ENCODE measurements around the gene KRT74. TPM values are rescaled to one million over a fixed set of nuclear protein-coding genes. Genes with fewer than 3 reads are reported as not detected.

The KRT74 gene
- total RNA-seq, 1 experiment from 2014 or later, result not detected

DNA sequence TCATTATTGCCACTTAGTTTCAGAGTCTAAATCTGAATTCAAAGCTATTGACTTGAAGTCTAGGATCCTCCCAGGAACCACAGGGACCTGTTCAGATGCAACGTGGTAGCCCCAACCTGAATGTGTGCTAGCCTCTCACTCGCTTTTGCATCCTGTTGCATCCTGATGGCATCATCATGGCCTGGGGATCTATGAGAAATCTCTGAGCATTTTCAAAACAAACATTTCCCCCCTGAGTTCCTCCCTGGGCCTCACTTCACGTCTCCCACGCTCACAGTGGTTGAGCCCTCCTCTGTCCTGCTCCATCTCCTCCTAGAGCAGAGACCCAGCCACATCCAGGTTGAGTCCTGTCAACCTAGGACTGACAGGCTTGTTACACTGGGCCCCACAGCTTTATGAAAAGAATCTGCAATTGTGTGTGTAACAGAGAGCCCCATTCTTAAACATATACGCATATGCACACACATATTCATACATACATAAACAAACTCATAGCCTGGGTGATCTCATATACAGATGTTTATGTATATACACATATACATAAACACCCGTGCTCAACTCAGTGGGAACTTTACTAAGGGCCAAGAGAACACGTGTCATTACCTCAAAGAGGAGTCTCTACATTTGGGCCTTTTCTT, 33.1 kb upstream of the KRT74 start:
- H3K27me3 ChIP-seq (ENCODE audit: control insufficient read depth, insufficient read depth, low read length), result peaks cover 4% of the 10 kb centered on the region
- BruUV-seq (replicated peaks), result no TSS peak
- no peak for DNase-seq (ENCODE audit: low read depth, low spot score)
- H3K36me3 ChIP-seq (ENCODE audit: control insufficient read depth, insufficient read depth, low read length), result no peaks in the 10 kb centered on the region
- no peak overlapping the region for H3K4me3 ChIP-seq (ENCODE audit: low read depth in 2 of 2, low read length in 2 of 2)
- no peaks in the 10 kb centered on the region for H3K4me1 ChIP-seq (ENCODE audit: control insufficient read depth, insufficient read depth, low read length)
- in situ Hi-C loops (cut with HindIII; ENCODE audit: low pct_unique_long_range_greater_than_20kb, low sequenced_read_pairs) (no loop called here), intact Hi-C loops (cut with micrococcal nuclease; ENCODE audit: unreplicated experiment) (no loop called here)
- ATAC-seq, result no peak
- CTCF ChIA-PET, result no interaction called here
- TF ChIP-seq, protein P1, sequence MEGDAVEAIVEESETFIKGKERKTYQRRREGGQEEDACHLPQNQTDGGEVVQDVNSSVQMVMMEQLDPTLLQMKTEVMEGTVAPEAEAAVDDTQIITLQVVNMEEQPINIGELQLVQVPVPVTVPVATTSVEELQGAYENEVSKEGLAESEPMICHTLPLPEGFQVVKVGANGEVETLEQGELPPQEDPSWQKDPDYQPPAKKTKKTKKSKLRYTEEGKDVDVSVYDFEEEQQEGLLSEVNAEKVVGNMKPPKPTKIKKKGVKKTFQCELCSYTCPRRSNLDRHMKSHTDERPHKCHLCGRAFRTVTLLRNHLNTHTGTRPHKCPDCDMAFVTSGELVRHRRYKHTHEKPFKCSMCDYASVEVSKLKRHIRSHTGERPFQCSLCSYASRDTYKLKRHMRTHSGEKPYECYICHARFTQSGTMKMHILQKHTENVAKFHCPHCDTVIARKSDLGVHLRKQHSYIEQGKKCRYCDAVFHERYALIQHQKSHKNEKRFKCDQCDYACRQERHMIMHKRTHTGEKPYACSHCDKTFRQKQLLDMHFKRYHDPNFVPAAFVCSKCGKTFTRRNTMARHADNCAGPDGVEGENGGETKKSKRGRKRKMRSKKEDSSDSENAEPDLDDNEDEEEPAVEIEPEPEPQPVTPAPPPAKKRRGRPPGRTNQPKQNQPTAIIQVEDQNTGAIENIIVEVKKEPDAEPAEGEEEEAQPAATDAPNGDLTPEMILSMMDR (IDR thresholded peaks at IDR 0.05), result no peak
- TF ChIP-seq POLR2AphosphoS5 (IDR thresholded peaks at IDR 0.05; ENCODE audit: low read depth, low read length) (no peak), SIN3A (IDR thresholded peaks at IDR 0.05; ENCODE audit: borderline replicate concordance, insufficient read depth, low read depth, low read length) (no peak), TCF7L2 (IDR thresholded peaks at IDR 0.05; ENCODE audit: low read depth, low read length) (no peak)
- TF ChIP-seq, protein P2, sequence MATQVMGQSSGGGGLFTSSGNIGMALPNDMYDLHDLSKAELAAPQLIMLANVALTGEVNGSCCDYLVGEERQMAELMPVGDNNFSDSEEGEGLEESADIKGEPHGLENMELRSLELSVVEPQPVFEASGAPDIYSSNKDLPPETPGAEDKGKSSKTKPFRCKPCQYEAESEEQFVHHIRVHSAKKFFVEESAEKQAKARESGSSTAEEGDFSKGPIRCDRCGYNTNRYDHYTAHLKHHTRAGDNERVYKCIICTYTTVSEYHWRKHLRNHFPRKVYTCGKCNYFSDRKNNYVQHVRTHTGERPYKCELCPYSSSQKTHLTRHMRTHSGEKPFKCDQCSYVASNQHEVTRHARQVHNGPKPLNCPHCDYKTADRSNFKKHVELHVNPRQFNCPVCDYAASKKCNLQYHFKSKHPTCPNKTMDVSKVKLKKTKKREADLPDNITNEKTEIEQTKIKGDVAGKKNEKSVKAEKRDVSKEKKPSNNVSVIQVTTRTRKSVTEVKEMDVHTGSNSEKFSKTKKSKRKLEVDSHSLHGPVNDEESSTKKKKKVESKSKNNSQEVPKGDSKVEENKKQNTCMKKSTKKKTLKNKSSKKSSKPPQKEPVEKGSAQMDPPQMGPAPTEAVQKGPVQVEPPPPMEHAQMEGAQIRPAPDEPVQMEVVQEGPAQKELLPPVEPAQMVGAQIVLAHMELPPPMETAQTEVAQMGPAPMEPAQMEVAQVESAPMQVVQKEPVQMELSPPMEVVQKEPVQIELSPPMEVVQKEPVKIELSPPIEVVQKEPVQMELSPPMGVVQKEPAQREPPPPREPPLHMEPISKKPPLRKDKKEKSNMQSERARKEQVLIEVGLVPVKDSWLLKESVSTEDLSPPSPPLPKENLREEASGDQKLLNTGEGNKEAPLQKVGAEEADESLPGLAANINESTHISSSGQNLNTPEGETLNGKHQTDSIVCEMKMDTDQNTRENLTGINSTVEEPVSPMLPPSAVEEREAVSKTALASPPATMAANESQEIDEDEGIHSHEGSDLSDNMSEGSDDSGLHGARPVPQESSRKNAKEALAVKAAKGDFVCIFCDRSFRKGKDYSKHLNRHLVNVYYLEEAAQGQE (IDR thresholded peaks at IDR 0.05; ENCODE audit: insufficient read depth in 1 of 2, low read depth in 2 of 2, low read length in 1 of 2), result no peak
- POLR2A ChIA-PET, result no interaction called here
- H3K9me3 ChIP-seq (ENCODE audit: control insufficient read depth, insufficient read depth, low read depth, low read length), result no peaks in the 10 kb centered on the region
- no peak overlapping the region for H3K27ac ChIP-seq (ENCODE audit: low read length)

GRCh38 chr12:52606096-52606495, 32.5 kb upstream of the KRT74 start:
- Histone ChIP-seq H3K4me3 (ENCODE audit: low read depth in 2 of 2, low read length in 2 of 2) (no peak overlapping the region), H3K9me3 (ENCODE audit: control insufficient read depth, insufficient read depth, low read depth, low read length) (no peaks in the 10 kb centered on the region), H3K36me3 (ENCODE audit: control insufficient read depth, insufficient read depth, low read length) (no peaks in the 10 kb centered on the region), H3K27ac (ENCODE audit: low read length) (no peak overlapping the region), H3K4me1 (ENCODE audit: control insufficient read depth, insufficient read depth, low read length) (no peaks in the 10 kb centered on the region), H3K27me3 (ENCODE audit: control insufficient read depth, insufficient read depth, low read length) (peaks cover 2% of the 10 kb centered on the region)
- ChIA-PET POLR2A (no interaction called here), CTCF (interaction anchor here (0.6 kb wide), 1 partner anchor 154 kb away, joined by 3 read pairs; no protein-coding TSS in a partner anchor)
- no TSS peak for BruUV-seq (replicated peaks)
- TF ChIP-seq, protein P2 (IDR thresholded peaks at IDR 0.05; ENCODE audit: insufficient read depth in 1 of 2, low read depth in 2 of 2, low read length in 1 of 2), result no peak
- no peak for TF ChIP-seq SIN3A (IDR thresholded peaks at IDR 0.05; ENCODE audit: borderline replicate concordance, insufficient read depth, low read depth, low read length)
- no peak for TF ChIP-seq POLR2AphosphoS5 (IDR thresholded peaks at IDR 0.05; ENCODE audit: low read depth, low read length)
- no peak for TF ChIP-seq TCF7L2 (IDR thresholded peaks at IDR 0.05; ENCODE audit: low read depth, low read length)
- TF ChIP-seq, protein P1 (IDR thresholded peaks at IDR 0.05), result no peak
- in situ Hi-C loops (cut with HindIII; ENCODE audit: low pct_unique_long_range_greater_than_20kb, low sequenced_read_pairs) (no loop called here), intact Hi-C loops (cut with micrococcal nuclease; ENCODE audit: unreplicated experiment) (no loop called here)
- no peak for ATAC-seq
- no peak for DNase-seq (ENCODE audit: low read depth, low spot score)
